GM21619 (cell line): ENCODE results near the gene ANKS4B.
"Not testable (repeated sequence)": the region's sequence is repeated elsewhere in the genome, so short reads cannot be mapped to it uniquely, and the experiment has no call there.

Experiments
- ATAC-seq: cut with Tn5 transposase; IDR thresholded peaks from one replicate; pipeline ENCODE4 v1.9.1; 2021; ENCODE audit not compliant: unreplicated experiment

ANKS4B gene

GRCh38 chr16:21260870-21261791 lies 27.6 kb downstream of the ANKS4B start:
- ATAC-seq, result peak; percentile 41

- no peak for ATAC-seq
These were observed 29.5 kb downstream of the ANKS4B start for GRCh38 chr16:21262779-21263639.

- ATAC-seq, result peak; percentile 85
These were observed 30.4 kb downstream of the ANKS4B start for GRCh38 chr16:21263640-21264570.

DNA sequence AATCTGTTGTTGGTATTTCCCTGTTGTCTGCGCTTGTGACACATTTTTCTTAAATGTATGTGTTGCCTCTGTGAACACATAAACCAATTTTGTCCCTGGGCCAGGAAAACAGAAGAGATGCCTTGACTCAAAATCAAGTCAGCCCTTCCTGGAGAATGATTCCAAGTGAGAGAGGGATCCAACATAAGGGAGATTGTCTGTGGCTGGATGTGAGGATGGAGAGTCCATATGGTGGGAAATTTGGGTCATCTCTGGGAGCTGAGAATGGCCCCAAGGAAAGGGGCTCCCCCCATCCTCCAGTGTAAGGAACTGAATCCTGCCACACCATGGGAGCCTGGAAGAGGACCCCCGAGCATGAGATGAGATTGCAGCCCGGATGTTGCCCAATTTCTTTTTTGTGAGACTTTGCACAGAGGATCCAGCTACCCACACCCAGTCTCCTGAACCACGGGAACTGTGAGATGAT lies 31.1 kb downstream of the ANKS4B start:
- no peak for ATAC-seq

- ATAC-seq, result no peak
These were observed 31.8 kb downstream of the ANKS4B start for GRCh38 chr16:21265104-21265837.

DNA sequence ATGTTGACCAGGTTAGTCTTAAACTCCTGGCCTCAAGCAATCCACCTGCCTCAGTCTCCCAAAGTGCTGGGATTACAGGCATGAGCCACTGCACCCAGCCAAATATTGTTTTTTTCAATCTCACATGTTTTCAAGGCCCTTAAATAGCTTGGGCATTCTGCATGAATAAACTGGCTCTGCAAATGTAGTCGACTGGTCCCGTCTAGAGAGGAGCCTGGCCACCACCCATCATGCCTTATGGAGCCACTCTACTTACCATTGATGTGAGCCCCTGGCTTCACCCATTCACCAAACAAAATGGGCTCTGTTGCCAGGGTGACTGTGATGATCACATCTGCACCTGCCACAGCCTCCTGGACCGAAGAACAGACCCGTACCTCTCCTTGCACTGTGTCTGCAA lies 33.8 kb downstream of the ANKS4B start:
- ATAC-seq, result no peak

GRCh38 chr16:21268236-21268635 lies 34.7 kb downstream of the ANKS4B start:
- no peak for ATAC-seq

GRCh38 chr16:21272253-21272652 lies 38.8 kb downstream of the ANKS4B start:
- no peak for ATAC-seq

DNA sequence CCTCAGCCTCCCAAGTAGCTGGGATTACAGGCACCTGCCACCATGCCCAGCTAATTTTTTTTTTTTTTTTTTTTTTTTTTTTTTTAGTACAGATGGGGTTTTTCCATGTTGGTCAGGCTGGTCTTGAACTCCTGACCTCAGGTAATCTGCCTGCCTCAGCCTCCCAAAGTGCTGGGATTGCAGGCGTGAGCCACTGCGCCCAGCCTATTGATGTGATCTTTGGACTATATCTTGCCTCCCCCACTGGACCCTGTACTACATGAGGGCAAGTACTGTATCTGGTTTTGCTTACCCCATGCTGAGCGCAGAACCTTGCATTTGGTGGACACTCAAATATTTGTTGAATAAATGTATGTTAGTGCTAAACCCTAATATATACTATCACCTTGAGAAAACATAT lies 39.3 kb downstream of the ANKS4B start:
- ATAC-seq, result not testable (repeated sequence)

- ATAC-seq, result no peak
These were observed 40.8 kb downstream of the ANKS4B start for GRCh38 chr16:21274172-21274726.

DNA sequence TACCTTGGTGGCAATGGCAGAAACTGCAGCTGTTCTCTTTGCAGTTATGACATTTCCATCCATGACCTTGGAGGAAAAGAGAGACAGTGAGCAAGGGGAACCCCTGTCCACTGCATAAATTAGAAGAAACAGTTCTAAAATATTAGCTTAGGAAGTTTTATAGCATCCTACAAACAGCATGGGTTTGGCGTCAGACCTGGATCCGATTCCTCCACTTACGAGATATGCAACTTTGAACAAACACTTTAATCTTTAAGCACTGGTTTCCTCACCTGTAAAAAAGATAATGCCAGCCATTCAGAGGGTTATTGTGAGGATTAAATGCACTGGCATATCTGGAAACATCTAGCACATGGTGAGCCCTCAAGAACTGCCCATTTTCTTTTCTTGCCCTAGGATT lies 42.0 kb downstream of the ANKS4B start:
- ATAC-seq, result no peak

DNA sequence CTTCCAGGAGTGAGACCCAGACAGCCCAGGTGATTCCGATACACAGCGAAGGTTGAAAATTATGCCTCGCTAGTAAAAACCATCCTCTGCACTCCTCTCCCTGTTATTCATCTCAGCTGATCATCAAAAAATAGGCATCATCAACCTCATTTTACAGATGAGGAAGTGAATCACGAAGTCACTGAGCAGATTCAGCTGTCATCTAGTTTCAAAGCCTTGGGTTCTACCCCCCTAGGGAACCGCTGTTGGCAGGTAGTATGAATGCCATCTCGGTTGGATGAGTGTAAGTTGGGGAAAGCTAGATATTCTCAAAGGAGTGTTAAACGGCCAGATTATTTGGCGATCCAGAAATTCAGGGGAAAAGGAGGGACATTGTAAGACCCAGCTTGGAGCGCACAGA lies 42.6 kb downstream of the ANKS4B start:
- ATAC-seq, result no peak

DNA sequence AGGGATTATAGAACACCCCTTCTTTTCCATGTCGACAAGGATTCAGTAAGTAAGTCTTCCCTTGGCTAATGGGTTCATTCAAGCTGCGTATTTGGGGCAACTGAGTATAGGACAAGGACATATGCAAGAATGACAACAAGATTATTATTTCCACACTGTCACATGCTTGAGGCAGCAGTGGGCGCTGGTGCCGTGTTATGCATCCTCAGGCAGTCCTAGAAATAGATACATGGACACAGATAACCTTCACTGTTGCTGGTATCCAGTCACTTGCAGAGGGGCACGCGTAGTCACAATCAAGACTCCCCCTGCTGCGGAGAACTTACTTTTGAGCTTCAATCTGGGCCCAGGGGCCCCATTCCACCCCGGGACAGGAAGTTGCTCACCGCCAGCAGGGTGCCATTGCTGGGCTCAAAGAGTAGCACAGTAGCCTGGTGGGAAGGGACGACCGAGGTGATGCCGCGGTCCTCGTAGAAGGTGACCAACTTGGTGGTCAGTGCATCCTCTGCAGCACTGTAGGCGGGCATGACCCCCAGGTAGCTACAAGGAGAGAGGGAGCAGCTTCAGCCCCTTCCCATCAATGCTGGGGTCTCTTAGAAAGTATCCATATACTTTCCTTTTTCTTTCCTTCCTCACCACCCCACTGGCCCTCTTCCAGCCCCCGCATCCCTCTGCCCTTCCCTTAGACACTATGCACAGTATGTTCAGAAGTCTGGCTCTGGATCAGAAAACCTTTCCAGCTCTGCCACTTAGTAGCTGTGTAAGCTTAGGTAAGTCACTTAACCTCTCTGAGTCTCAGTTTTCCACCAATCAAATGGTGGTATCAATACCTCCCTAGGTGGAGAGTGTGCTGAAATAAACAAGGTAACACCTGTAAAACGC lies 43.8 kb downstream of the ANKS4B start:
- ATAC-seq, result no peak

GRCh38 chr16:21277927-21278706 lies 44.6 kb downstream of the ANKS4B start, which contains the start of gene CRYM:
TSS of gene CRYM (minus strand) at chr16:21278290. CDS start at chr16:21278251, 39 bp downstream.
- peak; percentile 58 for ATAC-seq

DNA sequence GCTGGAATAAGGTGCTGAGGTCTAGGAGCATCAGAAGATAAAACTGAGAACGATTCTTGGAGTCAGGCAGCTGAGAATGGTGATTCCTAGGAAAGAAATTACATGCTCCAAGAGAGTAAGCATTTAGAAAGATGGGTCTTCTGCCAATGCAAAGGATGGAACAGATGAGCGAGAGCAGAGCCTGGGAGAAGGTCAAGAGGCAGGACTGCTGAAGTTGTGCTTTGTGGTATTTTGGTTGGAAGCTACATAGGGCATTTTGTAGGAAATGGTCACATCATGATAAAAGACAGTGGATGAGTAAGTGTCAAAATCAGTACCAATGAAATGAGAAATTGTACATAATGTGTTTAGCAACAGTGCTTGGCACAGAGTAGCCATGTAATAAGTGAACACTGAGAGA lies 46.0 kb downstream of the ANKS4B start:
- ATAC-seq, result no peak

GRCh38 chr16:21281698-21282389 lies 48.3 kb downstream of the ANKS4B start:
- no peak for ATAC-seq
